ENCODE data around the gene EGFLAM.

DNA sequence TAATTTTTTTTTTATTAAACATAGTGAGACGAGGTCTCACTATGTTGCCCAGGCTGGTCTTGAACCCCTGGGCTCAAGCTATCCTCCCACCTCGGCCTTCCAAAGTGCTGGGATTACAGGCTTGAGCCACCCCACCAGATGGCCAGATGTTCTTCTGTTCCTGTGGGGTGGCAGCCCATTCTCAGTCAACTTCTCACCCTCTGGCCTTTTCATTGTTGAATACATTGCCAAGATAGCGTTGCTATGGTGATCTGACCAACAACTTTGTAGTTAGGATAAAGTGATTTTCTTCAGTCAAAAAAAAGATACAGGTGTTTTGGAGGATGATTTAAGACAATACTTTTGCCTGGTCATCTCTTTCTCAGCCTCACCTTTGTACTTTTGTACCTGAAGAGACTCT lies 109.1 kb downstream of the EGFLAM start:
- no peak for TF ChIP-seq POLR2A (IDR thresholded peaks at IDR 0.05)
- TF ChIP-seq, protein P1, sequence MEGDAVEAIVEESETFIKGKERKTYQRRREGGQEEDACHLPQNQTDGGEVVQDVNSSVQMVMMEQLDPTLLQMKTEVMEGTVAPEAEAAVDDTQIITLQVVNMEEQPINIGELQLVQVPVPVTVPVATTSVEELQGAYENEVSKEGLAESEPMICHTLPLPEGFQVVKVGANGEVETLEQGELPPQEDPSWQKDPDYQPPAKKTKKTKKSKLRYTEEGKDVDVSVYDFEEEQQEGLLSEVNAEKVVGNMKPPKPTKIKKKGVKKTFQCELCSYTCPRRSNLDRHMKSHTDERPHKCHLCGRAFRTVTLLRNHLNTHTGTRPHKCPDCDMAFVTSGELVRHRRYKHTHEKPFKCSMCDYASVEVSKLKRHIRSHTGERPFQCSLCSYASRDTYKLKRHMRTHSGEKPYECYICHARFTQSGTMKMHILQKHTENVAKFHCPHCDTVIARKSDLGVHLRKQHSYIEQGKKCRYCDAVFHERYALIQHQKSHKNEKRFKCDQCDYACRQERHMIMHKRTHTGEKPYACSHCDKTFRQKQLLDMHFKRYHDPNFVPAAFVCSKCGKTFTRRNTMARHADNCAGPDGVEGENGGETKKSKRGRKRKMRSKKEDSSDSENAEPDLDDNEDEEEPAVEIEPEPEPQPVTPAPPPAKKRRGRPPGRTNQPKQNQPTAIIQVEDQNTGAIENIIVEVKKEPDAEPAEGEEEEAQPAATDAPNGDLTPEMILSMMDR (IDR thresholded peaks at IDR 0.05) = no peak
